GM18499 (cell line): ENCODE results near the gene DNAI1.
"Not testable (repeated sequence)": the region's sequence is repeated elsewhere in the genome, so short reads cannot be mapped to it uniquely, and the experiment has no call there.

Experiments used
- ATAC-seq: cut with Tn5 transposase; IDR thresholded peaks from one replicate; pipeline ENCODE4 v1.9.1; 2021; ENCODE audit warnings: moderate number of reproducible peaks; ENCODE audit not compliant: insufficient read depth, unreplicated experiment

Gene DNAI1

DNA sequence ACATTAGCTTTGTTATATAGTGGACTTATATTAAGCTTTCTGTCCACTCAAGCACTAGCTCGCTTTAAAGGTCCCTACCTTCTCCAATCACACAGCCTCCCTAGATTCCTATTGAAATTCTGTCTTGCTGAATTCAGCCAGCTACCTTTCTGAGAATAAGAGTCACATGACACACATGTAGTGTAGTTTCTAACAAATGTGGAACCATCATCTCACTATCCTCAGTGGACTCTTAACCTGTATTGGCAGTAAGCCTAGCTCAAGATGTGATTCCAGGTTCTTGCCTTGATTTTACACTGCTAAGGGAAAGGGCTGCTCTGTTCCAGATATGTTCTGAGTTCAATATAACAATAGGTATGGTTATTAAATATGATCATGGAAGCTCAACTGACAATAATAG is 11.7 kb upstream of the DNAI1 start:
- ATAC-seq: no peak

- no peak for ATAC-seq
These were observed 8.0 kb upstream of the DNAI1 start for GRCh38 chr9:34450644-34451043.

DNA sequence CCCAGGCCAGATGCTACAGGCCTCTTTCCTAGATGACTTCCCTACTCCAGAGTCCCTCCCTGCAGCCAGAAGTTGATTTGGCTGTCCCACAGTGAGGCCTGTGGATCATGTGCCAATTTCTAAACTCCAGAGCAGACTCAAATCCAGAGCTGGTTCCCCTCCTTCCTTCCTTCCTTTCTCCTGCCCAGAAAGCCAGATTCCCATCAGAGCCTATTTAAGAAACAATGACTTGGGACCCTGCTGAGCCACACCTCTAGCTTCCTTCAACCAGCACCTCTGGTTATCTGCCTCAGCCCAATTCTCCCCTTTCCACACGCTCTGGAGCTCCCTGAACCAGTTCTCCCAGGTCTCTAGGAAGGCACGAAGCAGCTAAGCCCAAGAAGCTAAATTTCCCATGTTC is 7.5 kb upstream of the DNAI1 start:
- ATAC-seq: no peak

- ATAC-seq: no peak
These were observed 7.1 kb upstream of the DNAI1 start for GRCh38 chr9:34451545-34451944.

GRCh38 chr9:34452568-34452967 is 6.0 kb upstream of the DNAI1 start:
- ATAC-seq: no peak

DNA sequence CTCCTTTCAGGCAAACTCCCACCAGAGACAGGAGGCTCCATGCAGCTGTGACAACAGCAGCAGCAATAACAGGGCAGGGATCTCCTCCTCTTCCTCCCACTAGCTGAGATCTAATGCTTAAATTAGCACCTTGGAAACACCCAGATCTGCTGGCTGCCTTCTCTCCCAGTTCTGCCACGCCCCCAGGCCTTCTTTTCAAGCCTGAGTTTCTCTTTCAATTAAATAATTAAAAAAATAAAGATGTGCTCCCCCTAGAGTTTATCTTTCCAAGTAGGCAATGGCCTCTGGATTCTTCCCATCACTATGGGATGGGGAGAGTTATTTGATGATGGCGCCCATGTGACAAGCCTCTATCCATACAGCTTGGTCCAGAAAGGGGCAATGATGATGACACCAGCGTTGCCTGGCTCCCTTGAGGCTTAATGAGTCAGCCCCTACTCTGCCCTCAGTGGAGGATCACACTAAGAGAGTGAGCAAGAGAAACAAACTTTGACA is 4.0 kb upstream of the DNAI1 start:
- no peak for ATAC-seq

DNA sequence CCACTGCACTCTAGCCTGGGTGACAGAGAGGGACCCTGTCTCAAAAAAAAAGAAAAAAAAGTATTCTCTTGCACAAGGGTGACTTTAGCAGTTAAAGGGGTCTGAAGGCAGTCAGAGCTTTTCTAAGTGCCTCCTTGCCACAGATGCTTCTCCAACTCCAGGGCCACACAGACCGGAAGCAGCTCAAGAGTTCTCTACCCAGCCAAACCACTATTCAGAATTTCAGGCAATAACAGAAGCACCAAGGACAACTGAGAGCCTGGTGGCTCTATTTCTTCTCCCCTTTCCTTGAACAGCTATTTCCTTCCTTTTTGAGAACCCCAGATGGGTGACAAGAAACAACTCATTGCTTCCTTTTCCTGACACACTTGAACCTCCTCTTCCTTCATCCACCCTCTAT is 2.5 kb upstream of the DNAI1 start:
- ATAC-seq: no peak

DNA sequence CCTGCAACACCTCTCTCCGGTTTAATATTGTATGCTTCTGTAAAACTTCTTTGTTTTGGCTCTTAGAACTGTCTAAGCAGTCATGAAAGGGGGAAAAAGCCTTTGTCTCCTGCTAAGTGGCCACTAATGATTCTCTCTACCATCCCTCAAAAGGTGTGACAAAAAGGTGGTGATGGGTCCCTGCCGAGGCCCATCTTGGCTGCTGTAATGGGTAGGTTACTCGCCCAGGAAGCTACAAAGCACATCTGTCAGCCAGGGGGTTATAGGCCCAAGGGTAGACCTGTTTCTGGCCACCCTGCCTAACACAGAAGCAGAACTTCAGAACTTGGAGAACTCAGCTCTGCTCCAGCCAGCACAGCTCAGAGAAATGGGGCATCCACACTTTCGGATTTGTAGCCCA is 1.9 kb upstream of the DNAI1 start:
- no peak for ATAC-seq

GRCh38 chr9:34457266-34458012 is 1.2 kb upstream of the DNAI1 start:
- ATAC-seq: no peak

GRCh38 chr9:34458959-34459340 is 345 bp downstream of the DNAI1 start:
- ATAC-seq: no peak

DNA sequence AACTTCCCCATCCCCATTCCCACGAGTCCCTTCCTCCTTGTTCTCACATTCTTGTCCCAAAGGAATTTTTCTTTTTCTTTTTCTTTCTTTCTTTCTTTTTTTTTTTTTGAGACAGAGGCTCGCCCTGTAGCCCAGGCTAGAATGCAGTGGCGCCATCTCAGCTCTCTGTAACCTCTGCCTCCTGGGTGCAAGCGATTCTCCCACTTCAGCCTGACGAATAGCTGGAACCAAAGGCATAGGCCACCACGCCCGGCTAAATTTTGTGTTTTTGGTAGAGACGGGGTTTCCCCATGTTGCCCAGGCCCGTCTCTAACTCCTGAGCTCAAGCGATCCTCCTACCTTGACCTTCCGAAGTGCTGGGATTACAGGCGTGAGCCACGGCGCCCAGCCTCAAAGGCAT is 751 bp downstream of the DNAI1 start:
- ATAC-seq: no peak

GRCh38 chr9:34459941-34460340 is 1.3 kb downstream of the DNAI1 start:
- ATAC-seq: no peak

DNA sequence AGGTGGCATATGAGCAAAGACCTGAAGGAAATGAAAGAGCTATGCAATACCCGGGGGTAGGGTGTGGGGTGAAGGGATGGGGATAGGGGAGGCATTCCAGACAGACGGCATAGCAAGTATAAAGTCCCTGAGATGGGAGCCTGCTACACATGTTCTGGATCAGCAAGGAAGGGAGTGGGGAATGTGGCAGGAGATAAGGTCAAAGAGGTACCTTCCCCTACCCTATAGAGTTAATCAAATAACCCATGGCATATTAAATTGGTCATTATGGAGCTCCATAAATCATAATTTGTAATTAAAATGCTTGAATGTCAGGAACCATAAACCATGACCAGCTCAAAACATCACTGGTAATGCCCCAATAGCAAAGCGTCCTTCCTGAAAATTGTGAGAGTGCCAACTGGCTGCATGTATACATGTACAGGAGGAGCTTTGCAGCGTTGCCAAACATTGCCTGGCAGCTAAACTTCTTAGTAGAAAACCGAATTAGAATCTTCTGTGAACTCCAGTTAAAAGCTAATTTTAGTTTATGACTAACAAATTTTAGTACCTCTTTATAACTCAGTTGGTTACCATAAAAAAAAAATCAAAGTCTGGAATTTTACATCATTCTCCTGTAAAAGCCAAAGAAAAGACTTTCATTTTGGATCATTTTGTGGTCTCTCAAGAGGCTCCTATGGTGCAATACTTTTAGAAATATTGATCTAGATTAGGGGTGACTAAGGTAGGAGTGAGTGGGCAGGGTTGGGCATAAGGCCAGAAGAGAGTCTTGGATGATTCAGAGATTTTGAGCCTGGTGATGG is 4.7 kb downstream of the DNAI1 start:
- no peak for ATAC-seq

DNA sequence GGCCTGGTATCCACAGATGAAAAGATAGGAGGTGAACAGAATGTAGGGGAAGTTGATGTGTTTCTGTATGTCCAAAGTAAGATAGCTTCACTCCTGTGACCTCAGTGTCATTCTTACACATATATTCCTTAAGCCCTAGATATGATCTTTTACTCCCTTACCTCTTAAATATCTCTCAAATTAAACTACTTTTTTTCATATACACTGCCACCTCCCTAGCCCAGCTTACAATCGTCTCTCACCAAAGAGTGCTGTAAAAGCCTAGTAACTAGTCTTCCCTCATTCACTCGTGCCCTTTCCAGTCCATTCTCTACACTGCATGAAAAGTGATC is 5.3 kb downstream of the DNAI1 start:
- ATAC-seq: no peak

DNA sequence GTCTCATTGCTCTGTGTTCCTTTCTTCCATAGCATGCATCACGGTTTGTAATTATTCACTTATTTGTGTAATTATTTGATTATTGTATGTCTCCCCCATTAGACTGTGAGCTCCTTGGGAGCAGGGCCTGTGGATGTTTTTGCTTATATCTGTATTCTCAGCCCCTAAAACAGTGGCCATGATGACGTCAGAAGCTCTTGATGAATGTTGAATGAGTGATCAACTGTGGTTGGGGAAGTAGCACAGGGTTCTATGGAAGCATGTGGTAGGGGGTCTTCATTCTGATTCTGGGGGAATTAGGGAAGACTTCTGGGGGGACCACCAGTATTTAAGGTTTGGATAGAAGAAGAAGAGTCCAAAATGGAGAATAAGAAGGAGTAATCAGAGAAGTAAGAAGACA is 6.0 kb downstream of the DNAI1 start:
- ATAC-seq: no peak

GRCh38 chr9:34465468-34465867 is 6.9 kb downstream of the DNAI1 start:
- ATAC-seq: no peak

- no peak for ATAC-seq
These were observed 16.5 kb downstream of the DNAI1 start for GRCh38 chr9:34475097-34475496.

- ATAC-seq: no peak
These were observed 18.9 kb downstream of the DNAI1 start for GRCh38 chr9:34477541-34477940.

DNA sequence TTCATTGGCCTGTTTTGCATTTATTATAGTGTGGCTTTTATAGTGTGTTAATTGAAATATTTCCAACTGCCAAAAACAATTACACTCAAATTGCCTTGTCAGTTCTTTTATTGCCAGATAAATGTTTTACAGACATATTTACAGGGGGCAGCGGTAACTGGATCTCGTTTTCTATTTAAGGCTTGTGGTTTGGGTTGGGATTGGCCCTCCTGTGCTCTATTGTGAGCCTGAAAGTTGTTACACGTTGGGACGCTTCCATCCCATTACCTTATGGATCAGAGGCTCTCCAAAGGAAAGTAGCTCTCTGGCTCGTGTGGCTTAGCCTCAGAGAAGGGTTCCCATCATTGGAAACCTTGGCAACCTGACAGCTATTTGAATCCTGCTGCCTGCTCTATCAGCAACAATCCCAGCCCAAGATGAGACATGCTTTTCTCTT is 20.8 kb downstream of the DNAI1 start:
- ATAC-seq: no peak

- not testable (repeated sequence) for ATAC-seq
These were observed 23.0 kb downstream of the DNAI1 start for GRCh38 chr9:34481620-34482019.

DNA sequence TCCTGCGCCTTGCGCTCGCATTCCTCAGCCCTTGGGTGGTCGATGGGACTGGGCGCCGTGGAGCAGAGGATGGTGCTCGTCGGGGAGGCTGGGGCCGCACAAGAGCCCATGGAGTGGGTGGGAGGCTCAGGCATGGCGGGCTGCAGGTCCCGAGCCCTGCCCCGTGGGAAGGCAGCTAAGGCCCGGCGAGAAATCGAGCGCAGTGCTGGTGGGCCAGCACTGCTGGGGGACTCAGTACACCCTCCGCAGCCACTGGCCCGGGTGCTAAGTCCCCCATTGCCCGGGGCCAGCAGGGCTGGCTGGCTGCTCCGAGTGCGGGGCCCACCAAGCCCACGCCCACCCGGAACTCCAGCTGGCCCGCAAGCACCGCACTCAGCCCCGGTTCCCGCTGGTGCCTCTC is 24.1 kb downstream of the DNAI1 start:
- ATAC-seq: not testable (repeated sequence)

GRCh38 chr9:34484678-34485077 is 26.1 kb downstream of the DNAI1 start:
- ATAC-seq: no peak
